Neuron (in vitro differentiated cells): ENCODE measurements around the gene LRRC14B.

Experiments
- H2AFZ ChIP-seq: one replicate; pipeline ENCODE4 v1.6.1; 2013; ENCODE audit warnings: low read depth, mild to moderate bottlenecking, inconsistent platforms, low read length, moderate library complexity
- H3K27me3 ChIP-seq: one replicate; pipeline ENCODE4 v1.6.1; 2013; ENCODE audit warnings: low read length; ENCODE audit not compliant: insufficient read depth
- H3K36me3 ChIP-seq: one replicate; pipeline ENCODE4 v1.6.1; 2013; ENCODE audit warnings: low read length; ENCODE audit not compliant: insufficient read depth
- H3K4me1 ChIP-seq: one replicate; pipeline ENCODE4 v1.6.1; 2013; ENCODE audit warnings: low read length; ENCODE audit not compliant: insufficient read depth
- H3K4me3 ChIP-seq: 2 replicates; pipeline ENCODE4 v1.5.1; 2013; ENCODE audit warnings: mild to moderate bottlenecking, low read length, moderate library complexity
- H3K9me3 ChIP-seq: one replicate; pipeline ENCODE4 v1.6.1; 2013; ENCODE audit warnings: low read length

Gene LRRC14B

DNA sequence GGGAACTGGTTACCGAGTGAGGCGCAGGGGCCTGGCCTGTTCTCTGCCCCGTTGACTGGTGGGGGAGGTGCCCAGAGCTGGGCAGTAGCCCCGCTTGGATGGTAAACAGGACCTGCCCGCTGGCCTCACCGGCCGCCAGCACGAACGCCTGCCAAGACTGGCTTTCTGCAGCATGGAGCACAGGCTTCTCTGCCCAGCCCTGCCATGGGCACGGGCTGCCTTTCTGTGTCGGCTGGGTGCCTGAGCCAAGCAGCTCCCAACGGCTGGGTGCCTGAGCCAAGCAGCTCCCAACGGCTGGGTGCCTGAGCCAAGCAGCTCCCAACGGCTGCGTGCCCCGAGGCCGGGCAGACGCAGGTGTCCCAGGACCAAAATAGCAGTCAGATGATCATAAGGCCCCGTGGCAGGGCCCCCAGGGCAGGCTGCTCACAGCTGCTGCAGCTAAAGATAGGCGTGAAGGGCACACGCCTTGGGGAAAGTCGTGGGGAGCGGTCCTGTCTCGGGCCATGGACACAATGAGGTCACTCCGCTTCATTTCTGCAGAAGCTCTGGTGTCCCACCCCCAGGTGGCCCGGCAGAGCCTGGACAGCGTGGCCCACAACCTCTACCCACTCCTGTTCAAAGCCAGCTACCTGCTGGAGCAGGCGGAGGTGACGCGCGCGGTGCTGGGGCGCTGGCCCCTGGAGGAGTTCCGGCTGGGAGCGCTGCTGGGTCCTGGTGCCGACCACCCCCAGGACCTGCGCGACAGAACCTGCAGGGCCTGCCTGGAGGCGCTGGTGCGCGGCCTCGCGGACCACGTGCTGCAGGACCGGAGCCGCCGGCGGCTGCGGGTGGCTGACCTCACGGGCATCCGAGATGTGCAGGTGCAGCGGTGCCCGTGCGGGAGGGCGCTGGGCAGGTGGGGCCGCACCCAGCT, at the start of gene LRRC14B:
TSS of gene LRRC14B (plus strand) at position 460 of the 913 bp plus-strand sequence. CDS start at position 504, 44 bp downstream.
- no peaks in the 10 kb centered on the region for H3K36me3 ChIP-seq
- H3K27me3 ChIP-seq = no peaks in the 10 kb centered on the region
- no peak within 1 kb of the TSS for H3K4me3 ChIP-seq
- no peaks in the 10 kb centered on the region for H3K9me3 ChIP-seq
- no peak within 1 kb of the TSS for H2AFZ ChIP-seq
- H3K4me1 ChIP-seq = peaks cover 17% of the 10 kb centered on the region

DNA sequence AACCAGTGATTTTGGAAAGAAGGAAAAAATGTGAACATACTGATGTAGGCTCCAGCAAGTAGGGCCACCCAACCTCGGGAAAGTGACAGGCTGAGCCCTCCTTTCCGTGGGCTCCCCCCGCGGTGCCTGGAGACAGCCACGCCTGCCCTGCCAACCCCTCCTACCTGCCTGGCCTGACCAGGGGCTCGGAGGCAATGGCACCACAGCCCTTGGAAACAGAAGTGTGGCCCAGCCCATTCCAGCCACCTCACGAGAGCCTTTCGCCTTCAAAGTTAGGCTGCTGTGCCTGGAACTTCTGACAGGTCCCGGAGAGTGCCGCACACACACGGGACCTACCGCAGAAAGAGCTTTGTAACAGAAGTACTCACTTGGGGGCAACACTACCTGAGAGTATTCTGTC, 49.5 kb upstream of the LRRC14B start:
- Histone ChIP-seq H3K4me3 (no peak overlapping the region), H2AFZ (no peak overlapping the region), H3K36me3 (peaks cover 51% of the 10 kb centered on the region), H3K27me3 (no peaks in the 10 kb centered on the region), H3K9me3 (peaks cover 20% of the 10 kb centered on the region), H3K4me1 (no peaks in the 10 kb centered on the region)

DNA sequence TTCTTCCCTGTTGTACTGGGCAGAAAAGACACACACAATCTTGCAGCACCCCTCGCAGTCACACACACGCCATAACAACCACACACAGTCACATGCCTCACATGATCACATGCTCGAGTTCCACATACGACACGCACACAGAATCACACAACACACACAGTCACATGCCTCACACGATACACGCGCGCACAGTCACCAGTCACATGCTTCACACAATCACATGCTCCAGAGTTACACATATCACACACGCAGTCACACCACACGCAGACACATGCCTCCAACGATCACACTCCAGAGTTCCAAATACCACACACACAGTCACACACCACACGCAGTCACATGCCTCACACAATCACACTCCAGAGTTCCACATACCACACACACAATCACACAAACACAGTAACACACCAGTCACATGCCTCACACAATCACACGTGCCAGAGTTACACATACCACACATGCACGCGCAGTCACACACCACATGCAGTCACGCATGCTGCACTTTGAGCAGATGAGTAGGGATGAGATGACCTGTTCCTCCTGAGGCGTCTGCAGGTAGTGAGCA, 49.0 kb upstream of the LRRC14B start:
- no peaks in the 10 kb centered on the region for H3K27me3 ChIP-seq
- no peak overlapping the region for H3K4me3 ChIP-seq
- peaks cover 56% of the 10 kb centered on the region for H3K36me3 ChIP-seq

DNA sequence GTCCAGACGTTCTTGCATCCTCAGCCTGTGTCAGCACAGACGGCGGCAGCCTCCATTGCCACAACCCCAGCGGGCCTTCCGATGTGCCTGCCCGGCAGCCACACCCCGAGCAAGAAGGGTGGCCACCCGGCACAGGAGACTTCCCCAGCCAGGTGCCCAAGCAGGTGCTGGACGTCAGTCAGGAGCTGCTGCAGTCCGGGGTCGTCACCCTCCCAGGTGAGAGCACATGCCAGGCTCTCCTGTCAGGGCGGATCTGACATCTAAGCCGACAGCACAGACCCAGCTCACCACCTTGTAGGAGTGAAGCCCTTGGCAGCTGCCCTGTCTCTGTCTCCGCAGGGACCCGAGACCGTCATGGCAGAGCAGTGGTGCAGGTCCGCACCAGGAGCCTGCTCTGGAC, 48.3 kb upstream of the LRRC14B start:
- H3K27me3 ChIP-seq = no peaks in the 10 kb centered on the region
- peaks cover 62% of the 10 kb centered on the region for H3K36me3 ChIP-seq
- H2AFZ ChIP-seq = no peak overlapping the region
- no peak overlapping the region for H3K4me3 ChIP-seq
- peaks cover 30% of the 10 kb centered on the region for H3K9me3 ChIP-seq
- H3K4me1 ChIP-seq = no peaks in the 10 kb centered on the region

More for the DNA sequence above, 49.0 kb upstream of the LRRC14B start:
- no peaks in the 10 kb centered on the region for H3K4me1 ChIP-seq
- H3K9me3 ChIP-seq = peaks cover 26% of the 10 kb centered on the region
- no peak overlapping the region for H2AFZ ChIP-seq

DNA sequence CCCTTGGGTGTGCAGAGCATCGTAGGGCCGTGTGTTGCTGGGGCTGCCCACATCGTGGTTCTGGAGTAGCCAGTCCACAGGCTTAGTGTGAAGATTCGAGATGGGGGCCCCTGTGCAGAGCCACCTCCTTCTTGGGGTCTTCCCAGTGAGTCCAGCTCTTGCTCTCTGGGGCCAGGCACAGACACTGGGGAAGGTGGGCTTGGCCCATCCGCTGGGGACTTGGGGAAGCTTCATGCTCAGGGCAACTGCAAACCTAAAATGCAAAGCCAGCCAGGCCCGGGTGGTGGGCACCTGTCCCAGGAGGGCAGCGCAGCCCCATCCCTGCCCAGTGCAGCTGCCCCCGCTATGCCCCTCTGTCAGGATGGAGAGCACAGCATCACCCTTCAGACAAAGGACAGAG, 46.4 kb upstream of the LRRC14B start:
- no peak overlapping the region for H2AFZ ChIP-seq
- H3K9me3 ChIP-seq = peaks cover 30% of the 10 kb centered on the region
- no peak overlapping the region for H3K4me3 ChIP-seq
- H3K36me3 ChIP-seq = peaks cover 69% of the 10 kb centered on the region
- H3K27me3 ChIP-seq = no peaks in the 10 kb centered on the region
- no peaks in the 10 kb centered on the region for H3K4me1 ChIP-seq

DNA sequence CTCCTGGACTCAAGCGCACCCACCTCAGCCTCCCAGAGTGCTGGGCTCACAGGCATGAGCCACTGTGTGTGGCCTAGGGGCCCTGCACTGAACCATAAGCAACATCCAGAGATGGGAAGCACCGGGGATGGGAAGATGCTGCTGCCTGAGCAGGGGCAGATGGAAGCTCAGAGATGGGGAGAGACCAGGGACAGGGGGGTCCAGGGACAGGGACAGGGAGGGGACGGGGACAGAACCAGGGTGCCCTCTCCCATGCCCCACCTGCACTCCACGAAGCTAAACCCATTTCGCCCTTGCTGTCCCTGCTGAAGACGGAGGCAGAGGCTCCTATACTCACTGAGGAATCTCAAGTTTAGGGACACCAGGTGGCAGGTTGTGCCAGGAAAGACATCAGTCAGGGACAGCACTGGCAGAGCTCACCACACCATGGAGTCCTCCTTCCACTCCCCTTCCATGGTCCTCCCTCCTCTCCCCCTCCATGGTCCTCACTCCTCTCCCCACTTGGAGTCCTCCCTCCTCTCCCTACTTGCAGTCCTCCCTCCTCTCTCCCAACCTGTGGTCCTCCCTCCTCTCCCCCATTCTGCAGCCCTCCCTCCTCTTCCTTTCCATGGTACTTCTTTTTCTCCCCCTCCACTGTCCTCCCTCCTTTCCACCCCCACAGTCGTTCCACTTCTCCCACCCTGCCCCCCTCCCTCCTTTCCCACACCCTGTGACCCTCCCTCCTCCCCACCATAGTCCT, 45.5 kb upstream of the LRRC14B start:
- Histone ChIP-seq H3K27me3 (no peaks in the 10 kb centered on the region), H3K9me3 (peaks cover 30% of the 10 kb centered on the region), H3K4me3 (no peak overlapping the region), H3K36me3 (peaks cover 73% of the 10 kb centered on the region), H3K4me1 (no peaks in the 10 kb centered on the region), H2AFZ (no peak overlapping the region)

DNA sequence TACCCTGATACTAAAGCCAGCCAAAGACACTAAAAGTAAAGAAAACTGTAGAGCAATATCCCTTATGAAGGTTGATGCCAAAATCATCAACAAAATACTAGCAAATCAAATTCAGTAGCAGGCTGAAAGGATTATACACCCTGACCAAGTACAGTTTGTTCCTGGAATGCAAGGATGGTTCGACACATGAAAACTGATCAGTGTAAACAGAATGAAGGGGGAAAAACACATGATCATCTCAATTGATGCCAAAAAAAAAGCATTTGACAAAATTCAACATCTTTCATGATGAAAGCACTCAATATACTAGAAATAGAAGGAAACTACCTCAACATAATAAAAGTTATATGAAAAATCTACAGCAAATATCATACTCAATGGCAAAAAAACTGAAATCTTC, 43.5 kb upstream of the LRRC14B start:
- Histone ChIP-seq H3K27me3 (no peaks in the 10 kb centered on the region), H3K4me3 (no peak overlapping the region), H2AFZ (no peak overlapping the region), H3K4me1 (no peaks in the 10 kb centered on the region), H3K36me3 (peaks cover 75% of the 10 kb centered on the region), H3K9me3 (peaks cover 30% of the 10 kb centered on the region)

DNA sequence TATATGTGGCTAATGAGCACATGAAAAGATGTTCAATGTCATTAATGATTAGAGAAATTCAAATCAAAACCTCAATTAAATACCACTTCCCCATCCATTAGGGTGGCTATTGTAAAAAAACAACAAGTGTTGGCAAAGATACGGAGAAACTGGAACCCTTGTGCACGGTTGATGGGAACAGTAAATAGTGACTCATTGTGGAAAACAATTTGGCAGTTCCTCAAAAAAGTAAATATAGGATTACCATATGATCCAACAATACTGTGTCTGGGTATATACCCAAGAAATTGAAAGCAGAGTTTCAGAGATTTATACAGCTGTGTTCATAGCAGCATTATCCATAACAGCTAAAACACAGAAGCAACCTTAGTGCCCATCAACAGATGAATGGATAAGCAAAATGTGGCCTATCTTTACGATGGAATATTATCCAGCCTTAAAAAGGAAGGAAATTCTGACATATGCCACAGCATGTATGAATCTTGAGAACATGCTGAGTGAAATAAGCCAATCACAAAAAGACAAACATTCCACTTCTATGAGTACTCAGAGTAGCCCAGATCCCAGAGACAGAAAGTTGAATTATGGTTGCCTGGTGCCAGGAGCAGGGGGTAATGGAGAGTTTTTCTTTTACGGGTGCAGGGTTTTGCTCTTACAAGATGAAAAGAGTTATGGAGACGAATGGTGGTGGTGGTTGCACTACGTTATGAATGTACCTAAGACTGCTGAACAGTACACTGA, 41.4 kb upstream of the LRRC14B start:
- no peaks in the 10 kb centered on the region for H3K4me1 ChIP-seq
- no peaks in the 10 kb centered on the region for H3K27me3 ChIP-seq
- H3K4me3 ChIP-seq = no peak overlapping the region
- peaks cover 27% of the 10 kb centered on the region for H3K9me3 ChIP-seq
- peaks cover 67% of the 10 kb centered on the region for H3K36me3 ChIP-seq
- no peak overlapping the region for H2AFZ ChIP-seq

DNA sequence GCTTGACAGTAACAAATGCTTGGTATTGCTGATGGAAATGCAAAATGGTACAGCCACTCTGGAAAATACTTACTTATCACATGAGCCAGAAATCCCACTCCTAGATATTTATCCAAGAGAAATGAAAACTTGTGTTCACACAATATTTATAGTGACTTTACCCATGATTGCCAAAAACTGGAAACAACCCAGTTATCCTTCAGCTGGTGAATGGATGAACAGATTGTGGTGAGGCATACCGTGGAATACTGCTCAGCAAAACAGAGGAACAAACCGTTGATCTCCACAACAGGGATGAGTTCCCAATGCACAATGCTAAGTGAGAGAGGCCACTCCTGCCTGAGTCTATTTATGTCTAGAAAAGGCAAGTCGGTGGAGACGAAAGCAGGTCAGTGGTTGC, 40.5 kb upstream of the LRRC14B start:
- no peak overlapping the region for H3K4me3 ChIP-seq
- no peaks in the 10 kb centered on the region for H3K27me3 ChIP-seq
- peaks cover 19% of the 10 kb centered on the region for H3K9me3 ChIP-seq
- H3K4me1 ChIP-seq = no peaks in the 10 kb centered on the region
- peaks cover 67% of the 10 kb centered on the region for H3K36me3 ChIP-seq
- H2AFZ ChIP-seq = no peak overlapping the region

DNA sequence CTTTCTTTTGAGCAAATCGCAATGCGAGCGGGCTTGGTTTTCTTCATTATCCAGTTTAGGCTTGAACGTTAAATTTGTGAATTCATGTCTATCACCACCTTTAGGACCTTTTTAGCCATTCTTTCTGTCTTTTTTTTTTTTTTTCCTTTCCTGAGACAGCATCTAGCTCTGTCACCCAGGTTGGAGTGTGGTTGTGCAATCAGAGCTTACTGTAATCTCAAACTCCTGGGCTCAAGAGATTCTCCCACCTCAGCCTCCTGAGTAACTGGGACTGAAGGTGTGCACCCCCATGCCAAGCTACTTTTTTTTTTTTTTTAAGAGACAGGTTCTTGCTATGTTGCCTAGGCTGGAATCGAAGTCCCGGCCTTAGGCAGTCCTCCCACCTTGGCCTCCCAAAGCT, 39.2 kb upstream of the LRRC14B start:
- Histone ChIP-seq H3K36me3 (peaks cover 70% of the 10 kb centered on the region), H3K27me3 (no peaks in the 10 kb centered on the region), H2AFZ (no peak overlapping the region), H3K4me1 (no peaks in the 10 kb centered on the region), H3K4me3 (no peak overlapping the region), H3K9me3 (peaks cover 7% of the 10 kb centered on the region)

DNA sequence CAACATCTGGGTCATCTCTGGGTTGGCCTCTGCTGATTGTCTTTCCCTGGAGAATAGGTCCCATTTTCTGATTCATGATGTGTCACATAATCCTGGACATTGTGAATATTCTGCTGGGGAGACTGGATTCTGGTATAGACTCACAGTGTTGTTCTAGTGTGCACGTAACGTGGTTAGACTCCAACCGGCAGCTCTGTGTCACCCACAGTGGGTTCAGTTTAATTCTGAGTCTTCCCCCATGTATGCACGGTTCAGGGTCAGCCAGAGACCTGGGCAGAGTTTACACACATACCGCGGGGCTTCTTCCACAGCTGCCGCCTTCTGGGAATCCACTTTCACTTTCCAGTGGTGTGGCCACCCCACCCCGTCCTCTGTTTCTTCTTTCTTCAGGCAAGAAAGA, 38.0 kb upstream of the LRRC14B start:
- Histone ChIP-seq H3K4me1 (no peaks in the 10 kb centered on the region), H3K36me3 (peaks cover 66% of the 10 kb centered on the region), H3K9me3 (no peaks in the 10 kb centered on the region), H3K4me3 (no peak overlapping the region), H2AFZ (no peak overlapping the region), H3K27me3 (no peaks in the 10 kb centered on the region)

DNA sequence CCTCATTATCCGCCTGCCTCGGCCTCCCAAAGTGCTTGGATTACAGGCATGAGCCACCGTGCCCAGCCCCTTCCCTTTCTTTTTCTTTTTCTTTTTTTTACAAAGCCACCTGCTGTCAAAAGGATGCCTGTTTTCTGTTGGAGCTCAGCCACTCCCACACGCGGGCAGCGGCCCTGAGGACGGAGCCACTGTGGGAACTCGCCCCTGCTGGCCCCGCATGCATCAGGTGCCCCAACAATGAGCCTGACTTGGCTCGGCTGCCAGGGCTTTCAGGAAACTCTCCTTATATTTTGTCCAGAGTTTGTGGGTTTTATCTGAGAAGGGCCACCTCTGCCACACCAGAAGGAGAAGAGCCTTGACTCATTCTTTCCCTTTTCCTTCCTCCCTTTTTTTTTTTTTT, 37.1 kb upstream of the LRRC14B start:
- H3K4me3 ChIP-seq = no peak overlapping the region
- H3K4me1 ChIP-seq = no peaks in the 10 kb centered on the region
- peaks cover 66% of the 10 kb centered on the region for H3K36me3 ChIP-seq
- H3K9me3 ChIP-seq = no peaks in the 10 kb centered on the region
- no peak overlapping the region for H2AFZ ChIP-seq
- H3K27me3 ChIP-seq = no peaks in the 10 kb centered on the region
